ENCODE results near the gene MSI1.

The MSI1 gene

DNA sequence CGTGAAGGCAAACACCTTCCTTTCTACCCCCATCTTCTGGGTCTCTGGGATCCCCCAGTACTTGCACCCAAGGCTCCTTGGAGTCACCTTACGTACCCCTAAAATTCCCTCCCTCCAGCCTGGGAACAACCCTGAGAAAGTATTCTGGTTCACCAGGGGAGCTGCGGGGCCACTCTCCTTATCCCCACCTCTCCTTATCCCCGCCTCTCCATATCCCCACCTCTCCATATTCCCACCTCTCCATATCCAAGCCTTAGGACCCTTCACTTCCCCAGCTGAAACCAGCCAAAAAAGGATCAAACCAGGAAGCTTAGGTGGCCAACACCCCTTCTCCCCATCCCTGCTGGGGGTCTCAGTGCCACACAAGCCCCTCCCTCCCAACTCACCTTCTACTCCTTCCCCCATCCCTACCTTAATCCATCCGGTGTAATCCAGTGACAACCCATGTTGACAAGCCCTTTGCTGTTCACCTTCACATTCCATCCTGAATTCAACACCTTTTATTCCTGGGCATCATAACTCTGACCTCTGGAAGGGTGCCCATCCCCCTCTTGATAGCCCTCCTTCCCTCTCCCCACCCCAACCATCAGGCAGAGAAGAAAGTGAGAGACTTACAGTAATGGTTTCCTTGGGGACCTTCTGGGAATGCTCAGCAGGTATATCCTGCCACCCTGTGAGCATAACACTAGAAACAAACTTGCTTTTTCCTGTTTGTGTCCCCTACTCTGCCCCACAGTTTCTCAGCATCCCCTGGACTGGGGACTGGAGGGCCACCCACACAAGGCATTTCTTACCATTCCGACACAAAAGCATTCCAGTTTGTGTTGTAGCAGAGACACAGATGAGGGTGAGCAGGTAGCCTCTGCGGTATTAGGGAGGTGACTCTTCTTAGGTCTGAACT lies 1.6 kb upstream of the MSI1 start:
- TF ChIP-seq, protein P1, sequence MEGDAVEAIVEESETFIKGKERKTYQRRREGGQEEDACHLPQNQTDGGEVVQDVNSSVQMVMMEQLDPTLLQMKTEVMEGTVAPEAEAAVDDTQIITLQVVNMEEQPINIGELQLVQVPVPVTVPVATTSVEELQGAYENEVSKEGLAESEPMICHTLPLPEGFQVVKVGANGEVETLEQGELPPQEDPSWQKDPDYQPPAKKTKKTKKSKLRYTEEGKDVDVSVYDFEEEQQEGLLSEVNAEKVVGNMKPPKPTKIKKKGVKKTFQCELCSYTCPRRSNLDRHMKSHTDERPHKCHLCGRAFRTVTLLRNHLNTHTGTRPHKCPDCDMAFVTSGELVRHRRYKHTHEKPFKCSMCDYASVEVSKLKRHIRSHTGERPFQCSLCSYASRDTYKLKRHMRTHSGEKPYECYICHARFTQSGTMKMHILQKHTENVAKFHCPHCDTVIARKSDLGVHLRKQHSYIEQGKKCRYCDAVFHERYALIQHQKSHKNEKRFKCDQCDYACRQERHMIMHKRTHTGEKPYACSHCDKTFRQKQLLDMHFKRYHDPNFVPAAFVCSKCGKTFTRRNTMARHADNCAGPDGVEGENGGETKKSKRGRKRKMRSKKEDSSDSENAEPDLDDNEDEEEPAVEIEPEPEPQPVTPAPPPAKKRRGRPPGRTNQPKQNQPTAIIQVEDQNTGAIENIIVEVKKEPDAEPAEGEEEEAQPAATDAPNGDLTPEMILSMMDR (IDR thresholded peaks at IDR 0.05; ENCODE audit: extremely low read depth, insufficient read depth, missing control alignments), result no peak
- in situ Hi-C loops (cut with MboI; ENCODE audit: low pct_unique_long_range_greater_than_20kb, low sequenced_read_pairs, unreplicated experiment), result no loop called here
- DNase-seq (ENCODE audit: low spot score), result no peak

DNA sequence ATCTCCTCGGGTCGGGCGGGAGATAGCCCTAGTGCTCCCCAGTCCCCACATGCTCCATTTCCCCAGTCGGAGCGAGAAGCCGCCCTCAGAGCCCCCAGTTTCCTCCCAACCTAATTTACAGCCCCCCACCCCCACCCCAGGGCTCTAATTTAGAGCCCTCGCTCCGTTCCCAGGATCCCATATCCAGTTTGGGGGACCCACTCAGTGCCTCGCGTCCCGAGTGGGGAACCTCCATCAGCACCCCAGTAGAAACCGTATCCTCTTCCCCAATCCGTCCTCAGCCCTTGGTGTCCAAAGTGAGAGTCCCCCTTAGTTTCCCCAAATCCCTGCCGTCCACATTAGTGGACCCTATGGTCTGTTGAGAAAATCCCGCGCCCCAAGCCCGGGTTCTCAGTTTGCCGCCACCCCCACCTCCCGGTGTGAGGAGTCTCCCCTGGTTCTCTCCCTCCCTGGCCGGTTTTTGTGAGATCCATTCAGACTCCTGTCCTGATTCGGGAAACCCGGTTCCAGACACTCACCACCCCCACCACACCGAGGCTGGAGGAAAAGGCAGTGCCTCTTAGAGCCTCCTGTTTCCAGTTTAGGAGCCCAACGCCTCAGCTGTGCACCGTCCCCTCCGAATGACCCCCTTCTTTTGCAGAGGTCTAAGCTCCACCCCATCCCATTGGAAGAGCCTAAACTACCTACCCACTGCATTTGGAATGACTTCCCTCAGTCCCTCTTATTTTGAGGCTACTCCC lies 809 bp upstream of the MSI1 start:
- TF ChIP-seq, protein P1 (IDR thresholded peaks at IDR 0.05; ENCODE audit: extremely low read depth, insufficient read depth, missing control alignments), result no peak
- in situ Hi-C loops (cut with MboI; ENCODE audit: low pct_unique_long_range_greater_than_20kb, low sequenced_read_pairs, unreplicated experiment), result no loop called here
- DNase-seq (ENCODE audit: low spot score), result no peak

DNA sequence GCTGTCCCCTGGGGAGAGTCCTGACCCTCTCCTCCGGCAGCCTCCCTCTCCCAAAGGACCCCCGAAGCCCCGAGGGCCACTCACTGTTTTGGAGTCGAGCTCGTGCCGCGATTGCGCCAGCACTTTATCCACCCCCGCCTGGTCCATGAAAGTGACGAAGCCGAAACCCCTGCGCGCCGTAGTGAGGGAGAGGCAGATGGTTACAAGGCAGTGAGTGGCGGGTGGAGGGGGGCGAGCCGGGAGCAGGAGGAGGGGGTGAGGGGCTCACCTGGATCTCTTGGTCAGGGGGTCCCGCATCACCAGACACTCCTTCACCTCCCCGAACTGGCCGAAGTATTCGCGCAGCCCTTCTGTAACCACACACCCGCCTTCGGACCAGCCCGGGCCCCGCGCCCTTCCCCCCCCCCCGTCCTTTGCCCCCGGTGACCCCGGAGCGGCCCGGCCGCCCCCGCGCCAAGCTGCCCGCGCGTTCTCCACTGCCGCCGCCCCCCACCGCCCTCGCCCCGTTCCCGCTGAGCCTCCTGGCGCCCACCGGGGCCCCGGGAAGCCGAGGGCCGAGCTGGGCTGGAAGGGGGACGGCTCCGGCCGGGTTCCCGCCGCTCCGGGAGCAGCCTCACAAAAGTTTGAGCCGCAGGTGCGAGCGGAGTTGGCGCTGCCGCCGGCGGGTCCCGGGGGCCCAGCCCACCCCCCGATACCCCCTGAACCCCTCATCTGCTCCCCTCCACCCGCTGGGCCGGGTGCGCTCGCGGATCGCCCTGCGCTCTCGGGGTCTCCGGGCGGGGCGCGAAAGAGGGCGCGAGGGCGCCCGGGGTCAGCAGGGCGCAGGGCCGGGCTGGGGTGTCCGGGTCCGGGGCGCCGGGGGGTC lies 808 bp downstream of the MSI1 start:
- DNase-seq (ENCODE audit: low spot score), result peak; percentile 30
- in situ Hi-C loops (cut with MboI; ENCODE audit: low pct_unique_long_range_greater_than_20kb, low sequenced_read_pairs, unreplicated experiment), result no loop called here
- TF ChIP-seq, protein P1 (IDR thresholded peaks at IDR 0.05; ENCODE audit: extremely low read depth, insufficient read depth, missing control alignments), result no peak

DNA sequence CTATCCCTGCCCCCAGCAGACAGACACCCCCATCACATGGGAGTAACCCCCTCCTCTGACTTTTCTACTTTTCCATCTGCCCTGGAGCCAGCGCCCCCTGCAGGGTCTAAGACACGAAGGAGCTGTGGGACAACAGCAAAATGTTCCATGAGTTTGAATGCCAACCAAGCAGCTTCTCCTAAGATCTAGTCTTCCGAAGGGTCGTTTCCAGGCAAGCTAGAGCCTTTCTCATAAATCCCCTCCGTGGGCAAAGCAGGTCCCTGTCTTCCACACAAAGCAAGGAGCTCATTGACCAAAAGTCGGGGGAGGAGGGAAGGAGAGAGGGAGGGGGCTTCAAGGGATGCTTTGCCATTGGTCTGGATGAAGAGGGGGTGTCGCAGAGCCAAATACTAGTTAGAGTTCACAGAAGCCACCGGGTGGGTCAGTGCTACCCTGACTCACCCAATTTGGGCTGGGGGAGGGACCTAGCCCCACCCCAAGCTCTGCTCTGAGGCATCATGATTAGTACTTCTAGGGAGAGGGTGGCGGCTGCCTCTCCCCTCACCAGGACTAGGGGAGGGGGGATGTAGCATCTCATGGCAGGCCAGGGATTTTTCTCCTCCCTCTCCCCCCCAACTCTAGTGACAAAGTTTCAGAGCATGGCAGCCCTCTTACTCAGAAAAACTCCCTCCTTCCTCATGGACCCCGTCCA lies 1.6 kb downstream of the MSI1 start:
- TF ChIP-seq, protein P1 (IDR thresholded peaks at IDR 0.05; ENCODE audit: extremely low read depth, insufficient read depth, missing control alignments), result peak; percentile 40
- in situ Hi-C loops (cut with MboI; ENCODE audit: low pct_unique_long_range_greater_than_20kb, low sequenced_read_pairs, unreplicated experiment), result no loop called here
- peak; percentile 32 for DNase-seq (ENCODE audit: low spot score)

DNA sequence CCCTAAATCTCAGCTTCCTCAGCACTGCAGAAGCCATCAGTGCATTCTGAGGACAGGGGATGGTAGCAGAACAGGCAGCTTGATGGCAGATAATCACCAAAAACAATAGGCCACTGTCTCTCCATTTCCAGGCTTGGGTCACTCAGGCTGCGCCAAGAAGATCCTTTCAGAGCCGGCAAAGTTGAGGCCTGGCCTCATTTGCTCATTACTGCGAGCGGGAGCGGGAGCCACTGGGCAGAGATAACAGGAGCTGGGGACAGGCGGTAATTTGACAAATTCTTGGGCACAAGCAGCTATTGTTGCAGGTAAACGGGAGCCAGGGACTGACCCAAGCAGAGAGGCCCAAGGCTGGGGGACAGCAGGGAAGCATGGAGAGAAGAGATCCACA lies 2.1 kb downstream of the MSI1 start:
- DNase-seq (ENCODE audit: low spot score), result peak; percentile 14
- in situ Hi-C loops (cut with MboI; ENCODE audit: low pct_unique_long_range_greater_than_20kb, low sequenced_read_pairs, unreplicated experiment), result no loop called here
- TF ChIP-seq, protein P1 (IDR thresholded peaks at IDR 0.05; ENCODE audit: extremely low read depth, insufficient read depth, missing control alignments), result no peak

DNA sequence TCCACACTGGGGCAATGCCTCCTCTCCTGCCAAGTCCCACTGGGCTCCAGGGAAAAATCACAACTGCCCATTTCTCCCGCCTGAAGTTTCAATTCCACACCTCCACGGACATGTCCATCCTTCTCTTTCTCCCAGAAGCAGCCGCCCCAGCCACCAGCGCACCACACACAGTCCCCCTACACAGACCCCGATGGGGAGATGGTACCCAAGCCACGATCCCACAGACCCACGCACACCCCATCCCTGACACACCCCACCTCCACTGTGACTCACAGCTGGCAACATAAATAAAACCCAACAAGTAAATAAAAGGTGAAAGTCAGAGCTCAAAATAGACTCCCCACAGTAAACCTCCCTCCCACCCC lies 2.6 kb downstream of the MSI1 start:
- in situ Hi-C loops (cut with MboI; ENCODE audit: low pct_unique_long_range_greater_than_20kb, low sequenced_read_pairs, unreplicated experiment), result no loop called here
- DNase-seq (ENCODE audit: low spot score), result no peak
- TF ChIP-seq, protein P1 (IDR thresholded peaks at IDR 0.05; ENCODE audit: extremely low read depth, insufficient read depth, missing control alignments), result no peak

All from GM13977 (cell line).